DOHH2 (cell line): Measurements from ENCODE around the gene DUSP16.

Experiments used
- H3F3A ChIP-seq: fragments of 200-600 bp; sonication (generic), shearing (Covaris generic); 2 replicates; pipeline ENCODE4 v1.6.0; 2016; ENCODE audit warnings: antibody characterized with exemption, mild to moderate bottlenecking; ENCODE audit not compliant: control insufficient read depth, insufficient read depth
- H3K27ac ChIP-seq: fragments of 200-600 bp; sonication (generic); 2 replicates; pipeline ENCODE4 v1.5.1; 2014; ENCODE audit warnings: low read depth, mild to moderate bottlenecking, low read length, moderate library complexity
- H3K27me3 ChIP-seq: fragments of 200-600 bp; sonication (generic); 2 replicates; pipeline ENCODE4 v1.6.1; 2014; ENCODE audit warnings: mild to moderate bottlenecking, low read length, mixed read lengths; ENCODE audit not compliant: control insufficient read depth
- H3K36me3 ChIP-seq: fragments of 200-600 bp; sonication (generic); 2 replicates; pipeline ENCODE4 v1.6.1; 2014; ENCODE audit warnings: mild to moderate bottlenecking, low read length, moderate library complexity, mixed read lengths; ENCODE audit not compliant: control insufficient read depth
- H3K4me1 ChIP-seq: fragments of 200-600 bp; sonication (generic); 2 replicates; pipeline ENCODE4 v1.6.1; 2014; ENCODE audit warnings: mild to moderate bottlenecking, low read length, mixed read lengths; ENCODE audit not compliant: control insufficient read depth
- H3K4me2 ChIP-seq: fragments of 200-600 bp; sonication (generic); 2 replicates; pipeline ENCODE4 v1.6.0; 2014; ENCODE audit warnings: mild to moderate bottlenecking, low read length, moderate library complexity
- H3K4me3 ChIP-seq: fragments of 200-600 bp; sonication (generic); 2 replicates; pipeline ENCODE4 v1.5.1; 2014; ENCODE audit warnings: mild to moderate bottlenecking, low read length, mixed read lengths
- H3K79me2 ChIP-seq: fragments of 200-600 bp; sonication (generic); 2 replicates; pipeline ENCODE4 v1.6.1; 2014; ENCODE audit warnings: mild to moderate bottlenecking, low read length, mixed read lengths; ENCODE audit not compliant: control insufficient read depth
- H3K9me2 ChIP-seq: fragments of 200-600 bp; sonication (generic); replicated peaks from 2 replicates; pipeline ENCODE4 v1.6.1; 2014; ENCODE audit warnings: mild to moderate bottlenecking, low read length, mixed read lengths; ENCODE audit not compliant: control insufficient read depth
- H3K9me3 ChIP-seq: fragments of 200-600 bp; sonication (generic); 2 replicates; pipeline ENCODE4 v1.6.1; 2014; ENCODE audit warnings: antibody characterized with exemption, low read length, mixed read lengths; ENCODE audit not compliant: control insufficient read depth, insufficient read depth
- H4K20me1 ChIP-seq: fragments of 200-600 bp; sonication (generic); 2 replicates; pipeline ENCODE4 v1.6.0; 2014; ENCODE audit warnings: low read depth, mild to moderate bottlenecking, antibody characterized with exemption, low read length, moderate library complexity; ENCODE audit not compliant: control insufficient read depth, insufficient read depth
- EZH2phosphoT487 ChIP-seq: fragments of 200-600 bp; sonication (generic); IDR thresholded peaks from 2 replicates; pipeline ENCODE4 v1.6.1; 2017; ENCODE audit warnings: borderline replicate concordance, mild to moderate bottlenecking, antibody characterized with exemption, low read length, moderate library complexity, mixed read lengths
- TF ChIP-seq, protein P1 (sequence below): fragments of 200-600 bp; sonication (generic); IDR thresholded peaks from one replicate; pipeline ENCODE4 v1.5.1; 2014; ENCODE audit warnings: antibody characterized with exemption, mild to moderate bottlenecking, low read depth, low read length; ENCODE audit not compliant: poor library complexity, severe bottlenecking

The DUSP16 gene

DNA sequence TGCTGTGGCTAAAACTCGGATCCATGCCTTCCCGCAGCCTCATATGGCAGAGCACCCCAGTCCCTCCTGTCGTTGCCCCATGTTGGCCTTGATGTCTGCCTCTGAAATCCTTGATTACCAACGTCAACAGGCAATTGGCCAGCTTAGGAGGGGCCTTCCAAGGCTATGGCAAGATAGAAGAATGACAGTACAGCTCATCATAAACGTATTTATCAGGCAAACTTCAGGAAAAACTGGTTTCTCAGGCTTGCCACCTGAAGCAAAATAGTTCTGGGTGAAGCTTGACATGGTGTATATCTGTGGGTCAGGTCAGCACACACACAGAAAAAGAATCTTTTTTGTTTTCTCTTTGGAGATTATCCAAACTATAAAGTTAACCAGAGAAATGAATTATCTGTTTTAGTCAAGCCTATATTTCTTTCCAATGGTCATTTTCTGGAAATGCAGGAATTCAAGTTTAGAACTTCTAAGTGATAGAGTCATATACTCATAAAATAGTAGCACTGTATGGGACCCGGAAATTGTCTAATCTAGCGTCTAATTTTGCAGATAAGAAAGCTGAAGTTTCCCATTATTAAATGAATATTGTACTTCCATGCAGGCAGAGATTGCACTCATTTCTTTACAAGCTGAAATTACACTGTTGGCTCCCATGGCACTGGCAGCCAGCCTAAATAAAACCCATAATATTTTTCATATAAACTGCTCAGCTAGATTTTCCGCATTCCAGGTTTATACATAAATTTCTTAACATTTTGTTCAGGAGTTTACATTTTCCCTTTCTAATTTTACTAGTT is 24.4 kb upstream of the DUSP16 start:
- Histone ChIP-seq H3K79me2 (no peaks in the 10 kb centered on the region), H3K27me3 (peaks cover 18% of the 10 kb centered on the region), H3K4me3 (no peak overlapping the region), H3K4me2 (no peak overlapping the region), H3K4me1 (peaks cover 3% of the 10 kb centered on the region; the same call in 1 of the 2 replicates), H3K36me3 (no peaks in the 10 kb centered on the region), H4K20me1 (no peaks in the 10 kb centered on the region), H3F3A (no peaks in the 10 kb centered on the region), H3K9me2 (no peaks in the 10 kb centered on the region), H3K27ac (no peak overlapping the region), H3K9me3 (no peaks in the 10 kb centered on the region)
- no peak for TF ChIP-seq EZH2phosphoT487
- TF ChIP-seq, protein P1, sequence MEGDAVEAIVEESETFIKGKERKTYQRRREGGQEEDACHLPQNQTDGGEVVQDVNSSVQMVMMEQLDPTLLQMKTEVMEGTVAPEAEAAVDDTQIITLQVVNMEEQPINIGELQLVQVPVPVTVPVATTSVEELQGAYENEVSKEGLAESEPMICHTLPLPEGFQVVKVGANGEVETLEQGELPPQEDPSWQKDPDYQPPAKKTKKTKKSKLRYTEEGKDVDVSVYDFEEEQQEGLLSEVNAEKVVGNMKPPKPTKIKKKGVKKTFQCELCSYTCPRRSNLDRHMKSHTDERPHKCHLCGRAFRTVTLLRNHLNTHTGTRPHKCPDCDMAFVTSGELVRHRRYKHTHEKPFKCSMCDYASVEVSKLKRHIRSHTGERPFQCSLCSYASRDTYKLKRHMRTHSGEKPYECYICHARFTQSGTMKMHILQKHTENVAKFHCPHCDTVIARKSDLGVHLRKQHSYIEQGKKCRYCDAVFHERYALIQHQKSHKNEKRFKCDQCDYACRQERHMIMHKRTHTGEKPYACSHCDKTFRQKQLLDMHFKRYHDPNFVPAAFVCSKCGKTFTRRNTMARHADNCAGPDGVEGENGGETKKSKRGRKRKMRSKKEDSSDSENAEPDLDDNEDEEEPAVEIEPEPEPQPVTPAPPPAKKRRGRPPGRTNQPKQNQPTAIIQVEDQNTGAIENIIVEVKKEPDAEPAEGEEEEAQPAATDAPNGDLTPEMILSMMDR = no peak

DNA sequence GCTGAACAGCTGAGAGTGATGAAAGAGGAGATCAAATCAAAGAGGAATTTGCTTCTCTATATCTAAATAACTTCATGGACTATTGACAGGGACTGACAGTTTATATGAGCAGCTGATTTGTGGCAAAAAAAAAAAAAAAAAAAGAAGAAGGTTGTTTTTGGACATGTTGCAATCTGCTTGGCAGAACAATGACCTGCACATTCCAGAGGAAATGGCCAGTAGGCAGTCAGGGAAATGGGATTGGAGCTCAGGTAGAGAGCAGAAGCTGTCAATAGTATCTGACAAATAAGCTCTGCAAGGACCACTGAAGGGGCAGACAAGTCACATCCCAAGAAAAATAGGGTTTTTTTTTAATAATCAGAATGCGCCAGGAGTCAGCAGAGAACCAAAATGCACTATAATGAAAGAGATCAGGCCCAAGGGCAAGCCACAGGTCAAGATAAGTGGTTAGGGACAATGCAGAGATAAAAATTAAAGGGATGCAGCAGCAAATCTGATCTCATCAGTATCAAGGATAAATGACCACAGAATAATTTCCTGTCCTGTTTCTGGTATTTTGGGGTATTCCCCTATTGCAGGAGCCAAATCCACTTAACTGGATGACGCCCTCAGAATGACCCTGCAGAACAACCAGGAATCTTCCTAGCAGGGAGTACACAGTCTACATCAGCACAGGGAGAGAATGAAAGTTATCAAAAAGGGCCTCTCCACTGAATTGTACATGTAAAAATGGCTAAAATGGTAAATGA is 22.6 kb upstream of the DUSP16 start:
- Histone ChIP-seq H3K27me3 (peaks cover 15% of the 10 kb centered on the region), H3K9me2 (no peaks in the 10 kb centered on the region), H3K27ac (no peak overlapping the region), H4K20me1 (no peaks in the 10 kb centered on the region), H3K9me3 (no peaks in the 10 kb centered on the region), H3K4me2 (no peak overlapping the region), H3F3A (no peaks in the 10 kb centered on the region), H3K36me3 (no peaks in the 10 kb centered on the region), H3K4me3 (no peak overlapping the region), H3K4me1 (peaks cover 4% of the 10 kb centered on the region; the same call in 1 of the 2 replicates), H3K79me2 (no peaks in the 10 kb centered on the region)
- TF ChIP-seq, protein P1 = no peak
- TF ChIP-seq EZH2phosphoT487 = no peak

DNA sequence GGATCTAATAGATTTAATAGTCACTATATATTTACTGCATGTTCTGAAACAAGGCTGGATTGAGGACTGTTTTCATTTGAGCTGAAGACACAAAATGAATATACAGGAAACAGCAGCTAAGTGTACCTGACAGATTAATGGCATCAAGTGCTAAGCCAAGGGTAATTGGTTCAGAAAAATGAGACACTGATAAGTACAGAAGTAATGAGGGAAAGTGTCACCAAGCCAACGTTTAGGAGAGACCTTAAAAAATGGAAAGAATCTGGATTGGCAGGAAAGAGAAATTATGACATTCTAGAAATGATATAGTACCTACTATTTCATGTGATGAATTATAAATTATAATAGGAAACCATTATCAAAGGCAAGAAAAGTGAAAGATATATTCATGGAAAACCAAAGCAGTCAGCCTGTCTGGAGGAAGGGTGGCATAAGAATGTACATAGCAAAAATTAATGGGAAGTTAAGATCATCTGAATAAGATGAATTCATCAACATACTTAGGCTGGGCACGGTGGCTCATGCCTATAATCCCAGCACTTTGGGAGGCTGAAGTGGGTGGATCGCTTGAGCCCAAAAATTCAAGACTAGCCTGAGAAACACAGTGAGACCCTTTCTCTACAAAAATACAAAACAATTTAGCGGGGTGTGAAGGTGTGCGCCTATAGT is 21.0 kb upstream of the DUSP16 start:
- no peak overlapping the region for H3K4me2 ChIP-seq

More for the DNA sequence above, 21.0 kb upstream of the DUSP16 start:
- Histone ChIP-seq H3K9me3 (no peaks in the 10 kb centered on the region), H3K27ac (no peak overlapping the region), H4K20me1 (no peaks in the 10 kb centered on the region), H3F3A (no peaks in the 10 kb centered on the region), H3K27me3 (peaks cover 15% of the 10 kb centered on the region), H3K9me2 (no peaks in the 10 kb centered on the region), H3K4me1 (peaks cover 4% of the 10 kb centered on the region; the same call in 1 of the 2 replicates), H3K36me3 (no peaks in the 10 kb centered on the region), H3K4me3 (no peak overlapping the region), H3K79me2 (no peaks in the 10 kb centered on the region)
- TF ChIP-seq, protein P1 = no peak
- no peak for TF ChIP-seq EZH2phosphoT487
